ENCODE measurements around the gene CYP19A1.

DNA sequence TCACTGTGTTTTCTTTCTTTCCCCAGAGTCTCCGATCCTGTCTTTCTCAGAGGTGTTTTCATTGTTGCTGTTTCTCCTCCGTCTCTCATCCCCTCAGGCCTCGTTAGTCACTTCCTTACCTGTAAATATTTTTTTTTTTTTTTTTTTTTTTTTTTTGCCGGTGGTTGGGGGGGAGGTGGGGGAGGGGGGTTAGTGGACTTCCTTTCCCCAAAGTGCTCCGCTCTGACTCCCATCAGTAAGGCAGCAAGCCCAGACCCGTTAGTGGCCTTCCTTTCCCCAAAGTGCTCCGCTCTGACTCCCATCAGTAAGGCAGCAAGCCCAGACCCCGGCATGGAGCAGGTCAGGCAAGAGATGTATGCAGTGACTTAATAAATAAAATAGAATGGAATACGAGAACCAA is 146.6 kb downstream of the CYP19A1 start:
- no peak for TF ChIP-seq TAF1 (conservative IDR thresholded peaks at IDR 0.05)
- TF ChIP-seq CTCF (IDR thresholded peaks at IDR 0.05; ENCODE audit: low read depth, low read length, missing input control): no peak
- no peak for TF ChIP-seq RXRA (IDR thresholded peaks at IDR 0.05)
- TF ChIP-seq HNF4G (IDR thresholded peaks at IDR 0.05): no peak
- TF ChIP-seq MAX (IDR thresholded peaks at IDR 0.05): no peak
- no peak for TF ChIP-seq REST (IDR thresholded peaks at IDR 0.05)
- no peak for TF ChIP-seq RAD21 (IDR thresholded peaks at IDR 0.05)
- TF ChIP-seq EGR1 (IDR thresholded peaks at IDR 0.05; ENCODE audit: low read depth in 2 of 2): no peak
- TF ChIP-seq, protein P1, sequence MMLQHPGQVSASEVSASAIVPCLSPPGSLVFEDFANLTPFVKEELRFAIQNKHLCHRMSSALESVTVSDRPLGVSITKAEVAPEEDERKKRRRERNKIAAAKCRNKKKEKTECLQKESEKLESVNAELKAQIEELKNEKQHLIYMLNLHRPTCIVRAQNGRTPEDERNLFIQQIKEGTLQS (IDR thresholded peaks at IDR 0.05): no peak
- TF ChIP-seq YY1 (IDR thresholded peaks at IDR 0.05): no peak
- no peak for TF ChIP-seq HNF4A (conservative IDR thresholded peaks at IDR 0.05)
